Dendritic cell treated with granulocyte-macrophage colony-stimulating factor and Interleukin-4, amounts not matched to agents 40 ng/mL and 50 ng/mL, for 4 days (primary cell): ENCODE measurements around the gene MAK.
"Not testable (repeated sequence)": the region's sequence is repeated elsewhere in the genome, so short reads cannot be mapped to it uniquely, and the experiment has no call there.

ENCODE experiments used
- H3K27ac Mint-ChIP-seq: one replicate; pipeline ENCODE4 v1.8.0; 2022; ENCODE audit warnings: mild to moderate bottlenecking, mixed read lengths
- H3K27me3 Mint-ChIP-seq: one replicate; pipeline ENCODE4 v1.8.0; 2022; ENCODE audit warnings: mild to moderate bottlenecking, mixed read lengths
- H3K36me3 Mint-ChIP-seq: one replicate; pipeline ENCODE4 v1.8.0; 2022; ENCODE audit warnings: low read depth, mixed read lengths
- H3K4me1 Mint-ChIP-seq: one replicate; pipeline ENCODE4 v1.8.0; 2022; ENCODE audit warnings: low read depth, mixed read lengths
- H3K4me3 Mint-ChIP-seq: one replicate; pipeline ENCODE4 v1.8.0; 2022; ENCODE audit warnings: mild to moderate bottlenecking, moderate library complexity, mixed read lengths
- H3K9me3 Mint-ChIP-seq: one replicate; pipeline ENCODE4 v1.8.0; 2022; ENCODE audit warnings: mixed read lengths
- intact Hi-C: fragments of 100-400 bp; cut with micrococcal nuclease; formaldehyde crosslinking; loops from one replicate; pipeline ENCODE4 v1.15.0; 2022

The MAK gene

DNA sequence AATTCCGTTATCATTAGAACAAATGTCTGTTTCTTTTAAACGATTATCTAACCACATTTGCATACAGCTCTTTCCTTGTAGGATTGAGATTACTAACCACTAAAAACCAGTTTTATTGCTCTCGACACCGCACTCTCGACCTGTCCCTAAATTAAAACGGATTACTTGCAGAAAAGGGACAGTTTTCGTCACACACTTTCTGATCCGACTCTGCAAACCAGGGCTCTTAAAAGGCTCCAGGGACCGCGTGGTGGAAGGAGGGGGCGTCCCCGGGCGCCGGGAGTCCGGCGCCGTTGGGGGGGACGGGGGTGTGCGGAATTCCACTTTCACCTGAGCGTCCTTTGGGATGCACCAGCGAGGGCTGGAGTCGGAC is 731 bp downstream of the MAK start:
- H3K4me1 Mint-ChIP-seq: peaks cover 18% of the 10 kb centered on the region
- no peaks in the 10 kb centered on the region for H3K9me3 Mint-ChIP-seq
- H3K27ac Mint-ChIP-seq: peak overlapping the region; percentile 90
- peak overlapping the region; percentile 79 for H3K4me3 Mint-ChIP-seq
- peaks cover 54% of the 10 kb centered on the region for H3K27me3 Mint-ChIP-seq
- no peaks in the 10 kb centered on the region for H3K36me3 Mint-ChIP-seq
- intact Hi-C loops: loop anchor here (5.0 kb wide), 2 partner anchors 50 to 65 kb away; partner anchors contain the start of gene SYCP2L

DNA sequence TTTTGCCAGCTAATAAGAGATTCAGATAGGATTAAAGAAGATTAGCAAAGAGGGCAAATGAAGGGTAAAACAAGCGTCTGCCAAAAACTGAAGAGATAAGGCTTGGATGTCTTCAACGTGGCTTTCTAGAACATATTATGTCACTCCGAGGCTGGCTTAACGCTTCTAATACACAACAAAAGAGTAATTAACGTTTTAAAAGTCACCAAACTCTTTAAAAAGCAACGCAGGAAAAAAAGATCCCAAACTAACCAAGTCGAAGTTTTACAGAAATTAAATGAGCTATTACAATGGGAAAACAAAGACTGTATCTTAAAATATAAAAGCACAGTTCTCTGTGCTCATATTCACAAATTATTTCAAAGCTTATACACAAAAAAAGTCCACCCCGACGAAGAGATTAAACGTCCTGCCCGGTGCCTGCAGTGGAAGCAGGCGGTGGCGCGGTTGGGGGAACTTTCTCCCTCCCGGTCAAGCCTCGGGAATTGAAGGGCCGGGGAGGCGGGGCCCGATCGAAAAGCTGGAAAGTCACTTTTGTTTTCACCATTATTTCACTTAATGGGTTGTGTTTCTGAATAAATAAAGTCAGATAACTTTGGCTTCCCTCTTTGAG is 1.2 kb downstream of the MAK start:
- H3K4me1 Mint-ChIP-seq: peaks cover 18% of the 10 kb centered on the region
- intact Hi-C loops: loop anchor here (5.0 kb wide), 2 partner anchors 50 to 65 kb away; partner anchors contain the start of gene SYCP2L
- no peaks in the 10 kb centered on the region for H3K36me3 Mint-ChIP-seq
- H3K9me3 Mint-ChIP-seq: no peaks in the 10 kb centered on the region
- H3K27ac Mint-ChIP-seq: peak overlapping the region; percentile 90
- peaks cover 51% of the 10 kb centered on the region for H3K27me3 Mint-ChIP-seq
- peak overlapping the region; percentile 79 for H3K4me3 Mint-ChIP-seq

DNA sequence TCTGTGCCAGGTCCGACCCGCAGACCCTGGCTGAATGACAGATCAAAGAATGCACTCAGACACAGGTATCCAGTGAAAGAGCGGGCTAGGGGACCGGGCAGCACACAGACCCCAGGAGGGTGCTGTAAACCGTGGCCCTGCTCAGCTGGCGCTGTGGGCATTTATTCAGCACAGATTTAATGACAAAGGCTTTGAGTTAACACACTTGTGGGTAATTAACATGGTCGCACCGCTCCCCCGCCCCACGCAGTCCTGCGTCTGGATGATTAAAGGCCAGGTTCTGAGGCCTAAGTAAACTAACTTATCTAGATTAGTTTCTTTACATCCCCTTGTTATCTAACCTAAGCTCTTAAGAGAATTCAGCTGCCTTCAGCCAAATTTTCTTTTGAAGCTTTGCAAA is 3.5 kb downstream of the MAK start:
- Mint-ChIP-seq H3K27me3 (peaks cover 36% of the 10 kb centered on the region), H3K4me3 (no peak overlapping the region), H3K9me3 (no peaks in the 10 kb centered on the region), H3K27ac (no peak overlapping the region), H3K4me1 (peaks cover 18% of the 10 kb centered on the region), H3K36me3 (no peaks in the 10 kb centered on the region)
- intact Hi-C loops: loop anchor here (5.0 kb wide), 2 partner anchors 52 to 67 kb away; partner anchors contain the start of gene SYCP2L

DNA sequence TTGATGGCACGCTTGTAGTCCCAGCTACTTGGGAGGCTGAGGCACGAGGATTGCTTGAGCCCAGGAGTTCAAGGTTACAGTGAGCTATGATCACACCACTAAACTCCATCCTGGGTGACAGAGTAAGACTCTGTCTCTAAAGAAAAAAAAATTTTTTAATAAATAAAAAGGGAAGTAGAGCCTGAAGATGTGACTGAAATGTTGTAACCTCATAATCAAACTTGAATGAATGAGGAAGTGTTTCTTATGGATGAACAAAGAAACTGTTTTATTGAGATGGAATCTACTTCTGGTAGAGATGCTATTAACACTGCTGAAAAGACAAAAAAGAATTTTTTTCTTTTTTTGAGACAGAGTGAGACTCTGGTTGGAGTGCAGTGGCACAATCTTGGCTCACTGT is 6.7 kb downstream of the MAK start:
- no peaks in the 10 kb centered on the region for H3K36me3 Mint-ChIP-seq
- intact Hi-C loops: no loop called here

DNA sequence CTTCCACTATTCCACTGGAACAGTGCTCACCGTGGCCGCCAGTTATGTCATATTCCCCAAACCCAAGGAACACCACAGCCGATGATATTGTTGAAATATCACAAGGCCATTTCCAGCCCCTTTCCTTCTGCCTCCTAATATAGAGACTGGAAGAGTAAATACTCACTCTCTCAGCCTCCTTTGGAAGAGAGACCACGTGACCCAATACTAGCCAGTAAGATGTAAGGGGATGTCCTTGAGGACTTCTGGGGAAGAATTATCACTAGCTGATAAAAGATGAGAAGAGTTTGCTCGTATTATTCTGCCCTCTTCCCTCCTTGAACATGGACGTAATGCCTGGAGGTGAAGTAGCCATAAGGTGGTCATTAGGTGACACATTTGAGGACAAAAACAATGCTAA is 13.5 kb downstream of the MAK start:
- Mint-ChIP-seq H3K9me3 (no peaks in the 10 kb centered on the region), H3K36me3 (no peaks in the 10 kb centered on the region), H3K4me1 (no peaks in the 10 kb centered on the region), H3K4me3 (no peak overlapping the region), H3K27ac (no peak overlapping the region), H3K27me3 (no peaks in the 10 kb centered on the region)
- intact Hi-C loops: no loop called here

More for the DNA sequence above, 6.7 kb downstream of the MAK start:
- Mint-ChIP-seq H3K4me3 (no peak overlapping the region), H3K27ac (no peak overlapping the region), H3K27me3 (peaks cover 21% of the 10 kb centered on the region), H3K4me1 (no peaks in the 10 kb centered on the region), H3K9me3 (no peaks in the 10 kb centered on the region)

DNA sequence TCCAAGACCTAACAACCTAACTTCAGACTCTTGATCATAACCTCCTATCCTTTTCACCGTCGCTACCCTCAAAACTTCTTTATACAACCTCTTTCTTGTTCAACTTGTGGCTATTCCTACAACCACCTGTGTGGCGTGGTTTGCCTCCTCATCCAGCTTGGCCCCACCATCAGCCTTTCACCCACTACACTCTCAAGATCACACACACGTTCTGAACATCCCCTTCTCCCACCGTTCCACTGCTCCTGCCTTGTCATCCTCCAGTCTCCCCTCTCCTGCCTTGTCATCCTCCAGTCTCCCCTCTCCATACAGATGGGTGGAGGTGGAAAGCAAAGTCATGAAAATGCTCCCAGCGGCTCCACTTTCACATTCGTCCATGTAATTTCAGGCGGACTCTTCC is 14.0 kb downstream of the MAK start:
- intact Hi-C loops: no loop called here
- Mint-ChIP-seq H3K27ac (no peak overlapping the region), H3K4me3 (no peak overlapping the region), H3K4me1 (no peaks in the 10 kb centered on the region), H3K9me3 (no peaks in the 10 kb centered on the region), H3K27me3 (no peaks in the 10 kb centered on the region), H3K36me3 (no peaks in the 10 kb centered on the region)

DNA sequence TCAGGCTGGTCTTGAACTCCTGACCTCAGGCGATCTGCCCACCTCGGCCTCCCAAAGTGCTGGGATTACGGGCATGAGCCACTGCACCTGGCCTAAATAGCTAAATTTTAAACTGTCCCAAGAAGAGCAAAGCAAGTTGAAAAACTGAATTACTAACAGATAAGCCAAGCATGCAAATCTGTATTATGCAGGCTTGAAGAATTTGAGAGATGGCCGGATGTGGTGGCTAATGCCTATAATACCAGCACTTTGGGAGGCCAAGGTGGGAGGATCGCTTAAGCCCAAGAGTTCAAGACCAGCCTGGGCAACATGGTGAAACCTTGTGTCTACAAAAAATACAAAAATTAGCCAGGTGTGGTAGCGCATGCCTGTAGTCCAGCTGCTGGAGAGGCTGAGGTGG is 24.2 kb downstream of the MAK start:
- H3K4me1 Mint-ChIP-seq, H3K9me3 Mint-ChIP-seq, H3K27me3 Mint-ChIP-seq, H3K27ac Mint-ChIP-seq, H3K36me3 Mint-ChIP-seq, intact Hi-C loops, H3K4me3 Mint-ChIP-seq: not testable (repeated sequence)

DNA sequence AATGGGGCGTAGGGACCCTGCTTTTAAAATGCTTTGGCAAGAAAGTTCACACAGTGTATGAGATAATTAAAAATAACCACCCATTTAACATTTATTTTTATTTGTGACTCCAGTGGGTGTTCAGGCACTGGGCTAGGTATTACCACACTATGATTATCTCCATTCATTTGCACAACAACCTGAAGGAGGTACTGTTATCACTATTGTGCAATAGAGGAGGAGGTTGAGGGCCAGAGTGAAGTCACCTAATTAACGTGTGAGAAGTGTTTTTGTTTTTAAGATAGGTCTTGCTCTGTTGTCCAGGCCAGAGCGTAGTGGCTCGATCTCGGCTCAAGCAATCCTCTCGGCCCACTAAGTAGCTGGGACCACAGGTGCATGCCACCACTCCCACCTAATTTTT is 29.2 kb downstream of the MAK start:
- no peaks in the 10 kb centered on the region for H3K9me3 Mint-ChIP-seq
- H3K4me3 Mint-ChIP-seq: no peak overlapping the region
- peaks cover 6% of the 10 kb centered on the region for H3K36me3 Mint-ChIP-seq
- no peaks in the 10 kb centered on the region for H3K27me3 Mint-ChIP-seq
- intact Hi-C loops: no loop called here
- no peak overlapping the region for H3K27ac Mint-ChIP-seq
- H3K4me1 Mint-ChIP-seq: peaks cover 7% of the 10 kb centered on the region

DNA sequence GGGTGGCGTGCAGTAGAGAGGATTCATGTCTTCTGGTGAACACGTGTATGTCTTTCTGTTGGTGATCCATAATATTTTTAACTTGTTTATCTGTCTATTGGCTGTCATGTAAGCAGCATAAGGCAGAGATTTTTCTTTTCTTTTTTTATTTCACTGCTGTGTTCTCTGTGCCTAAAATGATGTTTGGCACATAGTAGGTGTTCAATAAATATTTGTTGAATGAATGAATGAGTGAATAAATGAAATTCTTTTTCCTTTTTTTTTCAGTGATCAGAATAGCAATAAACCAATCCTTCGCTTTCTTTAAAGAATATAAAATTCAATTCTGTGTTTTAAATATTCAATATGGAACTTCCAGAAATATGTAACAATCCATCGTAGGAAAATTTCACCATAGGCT is 30.0 kb downstream of the MAK start:
- peaks cover 6% of the 10 kb centered on the region for H3K36me3 Mint-ChIP-seq
- intact Hi-C loops: no loop called here

DNA sequence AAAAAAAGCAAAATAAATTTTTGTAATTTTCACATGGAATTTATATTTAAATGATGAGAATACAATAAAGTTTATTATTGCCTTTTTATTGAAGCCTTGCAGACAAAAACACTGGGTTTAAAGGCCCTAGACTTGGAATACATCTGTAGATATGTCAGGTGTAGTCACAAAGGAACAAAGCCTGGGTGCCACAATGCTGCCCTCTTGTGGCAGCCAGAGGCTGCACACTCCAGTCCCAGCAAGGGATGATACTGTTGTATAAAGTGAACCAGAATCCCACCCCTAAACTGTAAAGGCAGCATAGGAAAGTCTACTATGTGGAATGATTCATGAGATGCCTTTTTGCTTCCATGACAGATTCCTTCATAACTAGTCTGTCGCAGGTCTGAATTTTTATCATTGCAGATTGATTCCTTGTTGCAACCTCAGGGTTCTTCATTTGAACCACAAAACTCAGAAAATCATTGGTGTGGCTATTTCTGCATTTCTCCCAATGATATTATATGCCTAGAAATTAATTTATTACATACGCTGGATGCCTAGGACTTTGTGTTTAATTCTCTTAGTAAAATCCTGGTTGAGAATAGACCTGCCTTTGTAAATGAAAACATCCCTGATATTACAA is 37.0 kb downstream of the MAK start:
- intact Hi-C loops: loop anchor here (1.0 to 2.0 kb wide), 2 partner anchors 291 to 323 kb away; no protein-coding TSS in a partner anchor
- H3K27me3 Mint-ChIP-seq: no peaks in the 10 kb centered on the region
- no peak overlapping the region for H3K4me3 Mint-ChIP-seq
- H3K36me3 Mint-ChIP-seq: no peaks in the 10 kb centered on the region
- no peaks in the 10 kb centered on the region for H3K9me3 Mint-ChIP-seq
- peaks cover 7% of the 10 kb centered on the region for H3K4me1 Mint-ChIP-seq
- H3K27ac Mint-ChIP-seq: no peak overlapping the region

More for the DNA sequence above, 30.0 kb downstream of the MAK start:
- H3K4me1 Mint-ChIP-seq: peaks cover 7% of the 10 kb centered on the region
- H3K4me3 Mint-ChIP-seq: no peak overlapping the region
- H3K27ac Mint-ChIP-seq: no peak overlapping the region
- H3K9me3 Mint-ChIP-seq: no peaks in the 10 kb centered on the region
- no peaks in the 10 kb centered on the region for H3K27me3 Mint-ChIP-seq

DNA sequence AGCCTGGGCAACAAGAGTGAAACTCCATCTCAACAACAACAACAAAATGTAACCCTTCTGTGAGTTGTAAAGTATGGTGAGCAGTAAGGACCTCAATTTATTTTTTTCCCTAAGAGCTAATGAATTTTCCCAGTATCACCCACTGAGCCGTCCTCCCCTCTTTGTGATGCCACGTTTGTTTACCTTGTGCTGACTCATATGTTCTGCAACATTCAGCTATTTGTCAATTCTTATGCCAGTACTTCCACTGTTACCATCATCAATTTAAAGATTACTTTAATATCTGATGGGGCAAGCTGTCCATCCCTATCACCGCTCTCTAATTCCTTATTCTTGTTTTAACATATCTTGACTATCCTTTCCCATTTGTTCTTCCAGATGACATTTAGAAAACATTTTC is 37.5 kb downstream of the MAK start:
- Mint-ChIP-seq H3K27me3 (no peaks in the 10 kb centered on the region), H3K4me1 (peaks cover 3% of the 10 kb centered on the region), H3K36me3 (no peaks in the 10 kb centered on the region), H3K4me3 (no peak overlapping the region), H3K27ac (no peak overlapping the region), H3K9me3 (no peaks in the 10 kb centered on the region)
- intact Hi-C loops: loop anchor here (1.0 to 2.0 kb wide), 2 partner anchors 290 to 323 kb away; no protein-coding TSS in a partner anchor

DNA sequence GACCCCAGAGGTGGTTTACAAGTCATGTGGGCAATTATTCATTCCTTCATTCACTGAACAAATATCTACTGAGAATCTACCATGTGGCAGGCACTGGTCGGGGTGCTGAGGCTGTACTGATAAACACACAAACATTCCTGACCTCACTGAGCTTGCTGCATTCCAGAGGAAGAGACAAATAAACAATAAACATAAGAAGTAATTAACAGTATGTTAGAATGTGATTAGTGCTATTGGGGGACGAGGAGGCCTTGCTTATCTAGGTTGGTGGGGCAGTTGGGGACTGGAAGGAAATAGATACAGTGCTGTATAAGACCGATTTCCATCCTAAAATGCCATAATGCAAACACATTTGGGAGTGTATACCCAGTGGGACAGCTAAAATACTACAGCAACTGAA is 44.1 kb downstream of the MAK start:
- H3K27ac Mint-ChIP-seq: no peak overlapping the region
- peaks cover 8% of the 10 kb centered on the region for H3K4me1 Mint-ChIP-seq
- peaks cover 12% of the 10 kb centered on the region for H3K36me3 Mint-ChIP-seq
- no peaks in the 10 kb centered on the region for H3K27me3 Mint-ChIP-seq
- intact Hi-C loops: no loop called here
- no peak overlapping the region for H3K4me3 Mint-ChIP-seq
- H3K9me3 Mint-ChIP-seq: no peaks in the 10 kb centered on the region

DNA sequence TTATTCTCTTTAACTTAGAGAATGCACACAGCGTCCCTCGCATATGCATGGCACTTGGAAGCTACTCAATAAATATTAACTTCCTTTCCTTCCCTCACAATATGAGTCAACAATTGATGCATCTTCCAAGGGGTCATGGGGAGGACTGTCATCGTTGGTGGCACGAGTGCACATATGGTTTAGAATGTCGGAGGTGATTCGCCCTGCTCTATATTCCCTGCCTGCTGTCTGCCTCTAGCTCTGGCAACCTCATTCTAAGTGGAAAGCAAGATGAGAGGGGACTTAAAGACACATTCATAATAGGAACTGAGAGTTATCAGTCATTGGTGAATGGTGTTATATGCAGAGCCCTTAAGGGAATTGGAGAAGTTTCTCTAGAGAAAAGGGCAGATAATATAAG is 44.6 kb downstream of the MAK start:
- Mint-ChIP-seq H3K4me1 (peaks cover 8% of the 10 kb centered on the region), H3K9me3 (no peaks in the 10 kb centered on the region)

DNA sequence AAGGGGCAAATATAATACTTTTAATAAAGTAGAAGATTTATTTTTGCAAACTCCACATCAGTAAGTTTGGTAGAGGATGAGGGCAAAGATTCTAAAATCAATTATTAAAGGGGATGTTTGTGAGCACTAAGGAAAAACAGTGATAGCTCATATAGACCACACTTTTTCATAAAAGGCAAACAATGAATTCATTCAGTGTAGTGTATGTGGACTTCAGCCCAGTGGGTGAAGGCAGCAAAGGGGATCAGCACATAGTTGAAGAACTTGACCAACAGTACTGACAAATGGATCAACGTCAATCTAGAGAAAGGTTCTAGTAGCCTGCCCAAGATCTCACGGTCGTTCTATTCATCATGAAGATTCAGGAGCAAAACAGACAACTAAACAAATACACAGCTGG is 45.3 kb downstream of the MAK start:
- H3K27ac Mint-ChIP-seq: no peak overlapping the region
- H3K36me3 Mint-ChIP-seq: peaks cover 12% of the 10 kb centered on the region
- H3K4me1 Mint-ChIP-seq: peaks cover 8% of the 10 kb centered on the region
- H3K27me3 Mint-ChIP-seq: no peaks in the 10 kb centered on the region
- no peaks in the 10 kb centered on the region for H3K9me3 Mint-ChIP-seq
- intact Hi-C loops: no loop called here
- H3K4me3 Mint-ChIP-seq: no peak overlapping the region

More for the DNA sequence above, 44.6 kb downstream of the MAK start:
- Mint-ChIP-seq H3K4me3 (no peak overlapping the region), H3K27me3 (no peaks in the 10 kb centered on the region), H3K27ac (no peak overlapping the region), H3K36me3 (peaks cover 12% of the 10 kb centered on the region)
- intact Hi-C loops: no loop called here

DNA sequence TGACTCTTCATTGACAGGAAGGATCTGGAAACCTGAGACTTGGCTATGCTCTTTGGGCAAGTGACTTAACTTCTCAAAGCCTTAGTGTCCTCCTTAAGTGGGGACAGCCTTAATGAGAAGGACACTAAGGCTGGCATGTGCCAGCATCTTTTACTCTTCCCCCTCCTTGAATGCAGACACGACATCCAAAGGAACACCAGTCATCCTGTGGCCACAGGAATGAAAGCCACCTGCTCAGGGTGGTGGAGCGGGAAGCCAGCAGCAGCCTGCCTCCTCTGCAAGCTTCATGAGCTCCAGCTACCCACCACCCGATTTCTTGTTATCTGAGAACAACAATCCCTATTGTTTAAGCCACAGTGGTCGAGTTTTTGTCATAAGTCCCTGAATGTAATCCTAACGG is 46.2 kb downstream of the MAK start:
- Mint-ChIP-seq H3K27ac (no peak overlapping the region), H3K4me3 (no peak overlapping the region), H3K4me1 (peaks cover 8% of the 10 kb centered on the region), H3K9me3 (no peaks in the 10 kb centered on the region), H3K36me3 (peaks cover 14% of the 10 kb centered on the region), H3K27me3 (no peaks in the 10 kb centered on the region)
- intact Hi-C loops: no loop called here
